Omental fat pad (tissue), 4 donors: ENCODE data around the gene ST6GALNAC4. TPM values are rescaled to one million over a fixed set of nuclear protein-coding genes. Genes with fewer than 3 reads are reported as not detected.

Source experiments
- ATAC-seq: fragments of 150-250 bp; one replicate; pipeline ENCODE4 v1.9.1; 2016; ENCODE audit warnings: mild to moderate bottlenecking, moderate library complexity; ENCODE audit not compliant: low FRiP score
- DNase-seq: peaks from one replicate; pipeline ENCODE4 v3.0.0-alpha.2; 2019; ENCODE audit warnings: low spot score
- CTCF ChIP-seq, 3 donors: fragments of 450-650 bp; IDR thresholded peaks; one replicate each; pipeline ENCODE4 v1.5.1; 2016 to 2017; ENCODE audit warnings: antibody characterized with exemption in 3 of 3, mild to moderate bottlenecking in 3 of 3, moderate library complexity in 2 of 3
- total RNA-seq, 4 donors: library from RNA; depleted of rRNA; stranded (reverse); fragments of >200 nt; gene quantifications; one replicate each; pipeline ENCODE4 v1.1.0, GENCODE V29; 2016

The ST6GALNAC4 gene
- total RNA-seq, 4 donors from 2014 or later = 26.6 to 78.5 (median 45.0) TPM

GRCh38 chr9:127919253-127919815, 2.5 kb upstream of the ST6GALNAC4 start:
- no peak for TF ChIP-seq CTCF (IDR thresholded peaks at IDR 0.05)
- DNase-seq (peak; percentile 80), ATAC-seq (peak; percentile 76)

- DNase-seq = no peak
- ATAC-seq = no peak
- TF ChIP-seq CTCF (IDR thresholded peaks at IDR 0.05) = no peak
These were observed 1.6 kb upstream of the ST6GALNAC4 start for GRCh38 chr9:127918183-127919107.

- ATAC-seq (no peak), DNase-seq (no peak)
- no peak for TF ChIP-seq CTCF (IDR thresholded peaks at IDR 0.05)
These were observed 762 bp upstream of the ST6GALNAC4 start for GRCh38 chr9:127917603-127918002.

GRCh38 chr9:127915801-127916719, 781 bp downstream of the ST6GALNAC4 start:
- TF ChIP-seq CTCF (IDR thresholded peaks at IDR 0.05) = no peak
- ATAC-seq (no peak), DNase-seq (no peak)

- TF ChIP-seq CTCF (IDR thresholded peaks at IDR 0.05) = no peak
- DNase-seq (no peak), ATAC-seq (no peak)
These were observed 1.5 kb downstream of the ST6GALNAC4 start for GRCh38 chr9:127915325-127915752.

- TF ChIP-seq CTCF (IDR thresholded peaks at IDR 0.05) = no peak
- no peak for DNase-seq
These were observed 3.2 kb downstream of the ST6GALNAC4 start for GRCh38 chr9:127913682-127914081.

More at GRCh38 chr9:127913682-127914081, 3.2 kb downstream of the ST6GALNAC4 start:
- no peak for ATAC-seq
